Measurements from ENCODE around the gene HEMGN.

DNA sequence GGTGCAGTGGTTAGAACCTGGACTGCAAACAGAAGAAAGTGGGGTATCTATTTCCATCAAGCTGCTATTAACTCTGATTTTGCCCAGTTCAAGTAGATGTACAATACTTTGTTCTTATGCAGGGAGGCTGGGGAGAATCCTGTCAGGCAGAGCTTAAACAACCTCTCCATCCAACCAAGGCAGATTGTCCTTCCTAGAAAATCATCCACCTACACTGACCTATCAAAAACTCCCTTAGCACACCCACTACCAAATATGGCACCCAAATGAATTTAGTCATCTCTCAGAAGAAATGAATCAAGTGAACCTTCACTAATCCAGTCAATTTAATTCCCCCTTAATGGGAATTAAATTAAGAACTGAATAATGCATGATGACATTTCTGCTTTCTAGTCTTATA lies 18.4 kb upstream of the HEMGN start:
- TF ChIP-seq GATA2 (IDR thresholded peaks at IDR 0.05; ENCODE audit: low read depth, low read length) (no peak), GATA3 (IDR thresholded peaks at IDR 0.05; ENCODE audit: low read depth, low read length) (no peak)
